SK-N-SH treated with all-trans-retinoic acid at 6 μM for 48 hours (cell line): ENCODE results near the gene TRAIP.

ENCODE experiments used
- ARNTL ChIP-seq: fragments of 450-650 bp; formaldehyde crosslinking; IDR thresholded peaks from 2 replicates; pipeline ENCODE4 v1.5.0; 2020; ENCODE audit warnings: low read depth, mild to moderate bottlenecking, moderate library complexity, borderline replicate concordance
- CREB5 ChIP-seq: fragments of 250-450 bp; sonication (Bioruptor Pico); IDR thresholded peaks from 2 replicates; pipeline ENCODE4 v1.5.1; 2020; ENCODE audit warnings: low read depth, mild to moderate bottlenecking, moderate library complexity
- CSRNP3 ChIP-seq: fragments of 250-450 bp; sonication (Bioruptor Pico); IDR thresholded peaks from 2 replicates; pipeline ENCODE4 v1.5.1; 2021; ENCODE audit warnings: mild to moderate bottlenecking, moderate library complexity
- GLIS3 ChIP-seq: fragments of 250-450 bp; sonication (Bioruptor Pico); IDR thresholded peaks from 2 replicates; pipeline ENCODE4 v1.5.0; 2020; ENCODE audit warnings: mild to moderate bottlenecking, moderate library complexity
- PATZ1 ChIP-seq: fragments of 250-450 bp; sonication (Bioruptor Pico); IDR thresholded peaks from 2 replicates; pipeline ENCODE4 v1.8.0; 2020; ENCODE audit warnings: mild to moderate bottlenecking, moderate library complexity, borderline replicate concordance
- TSHZ2 ChIP-seq: fragments of 250-450 bp; sonication (Bioruptor Pico); IDR thresholded peaks from 2 replicates; pipeline ENCODE4 v1.5.0; 2020; ENCODE audit warnings: mild to moderate bottlenecking, moderate library complexity
- ZC3H10 ChIP-seq: fragments of 250-450 bp; sonication (Bioruptor Pico); IDR thresholded peaks from 2 replicates; pipeline ENCODE4 v1.5.1; 2021; ENCODE audit warnings: mild to moderate bottlenecking, moderate library complexity
- ZFP3 ChIP-seq: fragments of 250-450 bp; sonication (Bioruptor Pico); IDR thresholded peaks from 2 replicates; pipeline ENCODE4 v1.5.0; 2020; ENCODE audit warnings: mild to moderate bottlenecking, moderate library complexity
- ZFP30 ChIP-seq: fragments of 450-650 bp; formaldehyde crosslinking; IDR thresholded peaks from 2 replicates; pipeline ENCODE4 v1.5.0; 2022; ENCODE audit warnings: mild to moderate bottlenecking, moderate library complexity

GRCh38 chr3:49831341-49831740 is 25.0 kb downstream of the TRAIP start:
- TF ChIP-seq ZFP3, result no peak
- TF ChIP-seq ZFP30, result no peak
- TF ChIP-seq ZC3H10 (CRISPR knock-in tag), result no peak
- TF ChIP-seq CSRNP3 (CRISPR knock-in tag), result no peak
- no peak for TF ChIP-seq GLIS3 (CRISPR knock-in tag)
- TF ChIP-seq PATZ1, result no peak
- no peak for TF ChIP-seq ARNTL (CRISPR knock-in tag)
- no peak for TF ChIP-seq CREB5 (CRISPR knock-in tag)
- no peak for TF ChIP-seq TSHZ2 (CRISPR knock-in tag)
